ENCODE results near the gene NEURL1B.

GRCh38 chr5:172729588-172729987 lies 88.5 kb downstream of the NEURL1B start:
- TF ChIP-seq POLR2A (IDR thresholded peaks at IDR 0.05), result no peak
- TF ChIP-seq, protein P1, sequence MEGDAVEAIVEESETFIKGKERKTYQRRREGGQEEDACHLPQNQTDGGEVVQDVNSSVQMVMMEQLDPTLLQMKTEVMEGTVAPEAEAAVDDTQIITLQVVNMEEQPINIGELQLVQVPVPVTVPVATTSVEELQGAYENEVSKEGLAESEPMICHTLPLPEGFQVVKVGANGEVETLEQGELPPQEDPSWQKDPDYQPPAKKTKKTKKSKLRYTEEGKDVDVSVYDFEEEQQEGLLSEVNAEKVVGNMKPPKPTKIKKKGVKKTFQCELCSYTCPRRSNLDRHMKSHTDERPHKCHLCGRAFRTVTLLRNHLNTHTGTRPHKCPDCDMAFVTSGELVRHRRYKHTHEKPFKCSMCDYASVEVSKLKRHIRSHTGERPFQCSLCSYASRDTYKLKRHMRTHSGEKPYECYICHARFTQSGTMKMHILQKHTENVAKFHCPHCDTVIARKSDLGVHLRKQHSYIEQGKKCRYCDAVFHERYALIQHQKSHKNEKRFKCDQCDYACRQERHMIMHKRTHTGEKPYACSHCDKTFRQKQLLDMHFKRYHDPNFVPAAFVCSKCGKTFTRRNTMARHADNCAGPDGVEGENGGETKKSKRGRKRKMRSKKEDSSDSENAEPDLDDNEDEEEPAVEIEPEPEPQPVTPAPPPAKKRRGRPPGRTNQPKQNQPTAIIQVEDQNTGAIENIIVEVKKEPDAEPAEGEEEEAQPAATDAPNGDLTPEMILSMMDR (IDR thresholded peaks at IDR 0.05 in 4 of 5, conservative IDR thresholded peaks at IDR 0.05 in 1 of 5), result no peak

All from gastrocnemius medialis (tissue), 4 donors.